Activated gamma-delta T cell (primary cell): ENCODE results near the gene SHFL.

Experiments used
- DNase-seq: peaks from one replicate; lab custom pipeline; 2025; lab: John Stamatoyannopoulos, UW

SHFL gene

DNA sequence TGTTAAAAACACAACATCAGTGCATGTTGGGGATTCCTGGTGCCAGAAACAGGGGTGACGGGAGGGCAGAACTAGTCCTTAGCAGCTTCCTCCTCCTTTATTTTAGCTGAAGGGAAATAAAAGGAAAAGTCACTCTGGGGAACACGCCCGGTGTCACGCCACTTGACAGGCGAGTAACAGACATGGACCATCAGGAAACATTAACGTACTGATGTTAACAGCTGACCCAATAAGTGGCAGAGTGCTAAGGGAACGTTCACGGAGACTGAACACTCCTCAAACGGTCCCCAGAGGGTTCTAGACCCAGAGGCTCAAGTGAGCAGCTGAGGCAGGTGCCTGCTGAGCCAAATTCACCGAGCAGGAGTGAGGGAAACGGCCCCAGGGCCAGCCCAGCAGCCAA is 47.5 kb downstream of the SHFL start:
- no peak for DNase-seq

GRCh38 chr19:10134040-10134439 is 47.9 kb downstream of the SHFL start:
- no peak for DNase-seq

DNA sequence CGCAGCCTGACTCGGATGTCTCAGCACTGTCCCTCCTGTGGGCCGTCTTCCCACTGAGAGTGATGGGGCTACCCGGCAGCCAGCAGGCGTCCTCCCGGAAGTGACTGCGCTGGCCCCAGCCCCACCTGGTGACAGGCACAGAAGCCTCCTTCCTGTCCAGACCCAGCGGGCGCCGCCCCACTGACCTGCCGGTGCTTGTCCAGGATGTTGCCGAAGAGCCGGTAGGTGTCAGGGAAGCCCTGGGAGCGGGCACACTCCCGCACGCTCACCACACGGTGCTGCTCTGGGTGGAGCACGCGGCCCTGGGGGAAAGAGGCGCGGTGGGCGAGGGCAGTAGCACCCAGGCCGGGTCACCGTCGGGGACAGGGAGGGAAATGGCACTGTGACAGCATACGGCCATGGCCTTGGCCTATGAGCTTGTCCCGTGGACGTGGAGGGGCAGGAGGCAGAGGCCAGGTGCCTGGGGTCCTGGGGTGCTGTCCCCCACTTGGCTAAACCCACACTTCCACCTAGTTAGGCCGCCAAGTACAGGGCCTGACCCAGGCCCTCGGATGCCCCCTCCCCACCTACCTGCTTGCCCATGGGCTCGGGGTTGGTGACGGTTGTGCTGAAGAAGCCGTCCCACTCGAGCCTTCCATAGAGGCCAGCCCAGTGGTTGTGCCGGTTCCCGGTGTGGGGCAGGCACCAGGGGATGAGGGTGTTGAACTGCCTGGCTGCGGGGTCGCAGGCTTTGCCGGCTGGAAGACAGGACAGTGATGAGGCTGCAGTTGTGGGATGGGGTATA is 49.6 kb downstream of the SHFL start:
- DNase-seq = no peak

GRCh38 chr19:10136936-10137335 is 50.8 kb downstream of the SHFL start:
- DNase-seq = no peak

DNA sequence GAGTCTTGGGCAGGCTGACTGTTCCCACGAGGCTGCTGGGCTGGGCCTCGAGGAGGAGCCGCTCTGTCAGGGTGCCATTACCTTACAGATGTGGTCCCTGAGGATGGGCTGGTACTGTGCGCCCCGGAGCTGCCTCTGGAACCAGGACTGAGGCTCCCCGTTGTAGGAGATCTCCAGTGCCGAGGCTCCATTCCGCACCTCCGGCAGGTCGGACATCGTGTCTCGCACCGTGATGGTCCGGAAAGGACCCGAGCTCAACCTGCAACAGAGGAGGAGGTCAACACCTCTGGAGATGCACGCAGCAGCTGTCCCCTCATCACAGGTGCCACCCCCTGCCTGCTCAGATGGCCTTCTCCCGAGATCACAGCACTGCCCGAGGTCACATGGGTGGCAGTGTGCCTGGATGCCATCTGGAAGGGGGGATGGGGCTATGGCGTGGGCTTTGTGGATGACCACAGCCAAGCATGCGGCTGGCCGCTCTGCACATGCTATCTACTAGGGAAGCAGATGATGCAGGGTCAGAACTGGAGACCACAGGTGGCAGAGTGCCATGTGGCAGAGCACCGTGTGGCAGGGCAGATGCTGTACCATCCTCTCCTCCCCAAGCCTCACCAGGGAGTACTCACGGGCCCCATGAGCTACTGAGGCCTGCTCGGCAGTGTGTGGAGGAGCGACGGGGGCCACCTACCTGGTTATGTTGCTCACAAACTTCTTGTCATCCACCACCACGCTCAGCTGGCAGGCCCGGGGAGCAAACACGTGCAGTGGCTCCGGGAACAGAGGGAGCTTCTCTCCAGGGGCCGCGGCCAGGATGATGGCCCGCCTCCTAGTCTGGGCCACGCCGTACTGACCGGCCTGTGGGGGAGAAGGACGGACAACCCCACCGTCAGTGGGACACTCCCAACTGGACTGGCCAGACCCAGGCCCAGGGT is 51.9 kb downstream of the SHFL start:
- DNase-seq = no peak

DNA sequence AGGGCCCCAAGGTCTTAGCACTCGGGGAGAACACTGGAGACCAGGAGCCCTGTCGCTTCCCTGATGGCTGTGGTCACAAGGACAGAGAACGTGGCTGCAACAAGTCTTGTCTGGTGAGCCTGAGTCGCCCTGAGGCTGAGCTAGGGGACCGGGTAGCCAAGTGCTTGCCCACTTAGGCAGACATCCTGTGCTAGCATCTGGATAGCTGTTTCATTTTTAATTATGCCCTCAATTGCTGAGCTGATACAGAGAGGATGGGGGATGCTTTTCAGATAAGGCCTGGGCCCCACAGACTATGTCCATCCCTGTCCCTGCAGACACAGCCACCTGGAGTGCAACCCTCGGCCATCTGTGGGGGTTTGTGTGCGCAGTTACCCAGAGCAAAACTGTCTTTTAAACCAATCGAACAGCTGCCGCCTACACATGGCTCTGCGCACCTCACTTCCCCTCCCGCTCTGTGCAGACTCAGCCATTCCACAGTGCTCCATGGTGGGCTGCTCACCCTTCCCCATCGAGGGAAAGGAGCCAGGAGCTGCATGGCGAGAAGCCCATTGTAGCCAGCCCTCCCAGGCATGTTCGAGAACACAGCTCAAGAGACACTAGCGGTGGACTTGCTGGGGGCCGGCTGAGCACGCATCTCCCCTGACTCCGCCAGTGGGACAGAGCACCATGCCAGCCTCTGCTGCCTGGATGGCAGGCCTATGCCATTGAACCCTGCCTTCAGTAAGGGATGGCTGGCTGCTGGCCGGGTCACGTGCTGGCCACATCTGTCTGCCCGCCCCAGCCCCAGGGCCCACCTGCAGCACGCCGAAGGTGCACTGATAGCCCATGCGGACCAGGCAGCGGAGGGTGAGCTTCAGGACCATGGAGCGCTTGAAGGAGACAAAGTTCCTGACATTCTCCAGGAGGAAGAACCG is 53.0 kb downstream of the SHFL start:
- no peak for DNase-seq

DNA sequence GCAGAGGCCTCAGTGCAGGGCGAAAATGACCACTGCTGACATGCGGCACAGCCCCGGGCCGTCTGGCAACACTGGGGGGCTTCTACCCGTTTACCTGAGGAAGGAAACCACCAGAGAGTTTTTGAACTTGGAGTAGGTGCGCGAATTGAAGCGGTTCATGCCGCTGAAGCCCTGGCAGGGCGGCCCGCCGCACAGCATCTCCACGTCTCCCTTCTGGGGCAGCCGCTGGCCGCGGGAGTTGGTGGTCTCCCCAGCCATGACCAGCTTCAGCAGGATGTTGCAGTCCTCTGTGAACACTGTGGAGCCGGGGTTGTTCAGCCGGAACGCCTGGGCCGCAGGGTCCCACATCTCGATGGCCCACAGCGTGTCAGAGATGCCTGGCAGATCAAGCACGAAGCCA is 53.8 kb downstream of the SHFL start:
- no peak for DNase-seq

DNA sequence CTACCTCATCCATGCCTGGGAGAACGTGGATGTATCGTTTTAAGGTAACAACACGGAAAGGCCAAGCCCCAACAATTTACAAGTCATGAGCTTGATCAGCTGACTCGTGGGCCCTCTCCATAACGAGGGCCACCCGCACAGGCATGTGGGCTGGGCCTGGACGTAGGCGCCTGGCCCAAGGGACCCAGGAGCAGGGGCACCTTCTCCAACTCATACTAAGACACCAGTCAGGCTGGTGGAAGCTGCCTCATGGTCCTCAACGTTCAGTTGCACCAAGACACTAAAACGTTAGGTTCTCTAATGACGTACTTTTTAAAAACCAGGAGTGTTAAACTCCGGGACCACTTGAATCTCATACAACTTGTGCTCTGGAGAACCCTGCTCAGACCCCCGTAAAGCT is 55.4 kb downstream of the SHFL start:
- DNase-seq = no peak

- DNase-seq = no peak
Observed at GRCh38 chr19:10141973-10142372, 55.9 kb downstream of the SHFL start.
